ENCODE data around the gene PHF19.

The PHF19 gene

GRCh38 chr9:120853198-120853597 is 23.8 kb downstream of the PHF19 start:
- DNase-seq (ENCODE audit: low read depth in 2 of 2), result no peak

- DNase-seq (ENCODE audit: low read depth in 2 of 2), result no peak
Observed at GRCh38 chr9:120852240-120853010, 24.6 kb downstream of the PHF19 start.

GRCh38 chr9:120851449-120851848 is 25.5 kb downstream of the PHF19 start:
- no peak for DNase-seq (ENCODE audit: low read depth in 2 of 2)

- DNase-seq (ENCODE audit: low read depth in 2 of 2), result no peak
Observed at GRCh38 chr9:120850315-120850714, 26.7 kb downstream of the PHF19 start.

- no peak for DNase-seq (ENCODE audit: low read depth in 2 of 2)
Observed at GRCh38 chr9:120846906-120847305, 30.1 kb downstream of the PHF19 start.

GRCh38 chr9:120846251-120846889 is 30.6 kb downstream of the PHF19 start:
- DNase-seq (ENCODE audit: low read depth in 2 of 2), result no peak

- DNase-seq (ENCODE audit: low read depth in 2 of 2), result peak in 1 of 2 donors; percentile 37
Observed at GRCh38 chr9:120845255-120845654, 31.7 kb downstream of the PHF19 start.

- peak; percentile 94 to 96 for DNase-seq (ENCODE audit: low read depth in 2 of 2)
Observed at GRCh38 chr9:120842685-120843485, 34.1 kb downstream of the PHF19 start, which contains the start of gene PSMD5. TSS of gene PSMD5 (minus strand) at chr9:120842922. CDS start at chr9:120842909, 13 bp downstream.

GRCh38 chr9:120841930-120842684 is 34.9 kb downstream of the PHF19 start:
- no peak for DNase-seq (ENCODE audit: low read depth in 2 of 2)

GRCh38 chr9:120839146-120839545 is 37.8 kb downstream of the PHF19 start:
- no peak for DNase-seq (ENCODE audit: low read depth in 2 of 2)

GRCh38 chr9:120837921-120838320 is 39.1 kb downstream of the PHF19 start:
- no peak for DNase-seq (ENCODE audit: low read depth in 2 of 2)

- DNase-seq (ENCODE audit: low read depth in 2 of 2), result no peak
Observed at GRCh38 chr9:120833325-120833724, 43.7 kb downstream of the PHF19 start.

- DNase-seq (ENCODE audit: low read depth in 2 of 2), result no peak
Observed at GRCh38 chr9:120832807-120833206, 44.2 kb downstream of the PHF19 start.

- DNase-seq (ENCODE audit: low read depth in 2 of 2), result no peak
Observed at GRCh38 chr9:120830865-120831264, 46.1 kb downstream of the PHF19 start.

GRCh38 chr9:120830151-120830550 is 46.8 kb downstream of the PHF19 start:
- no peak for DNase-seq (ENCODE audit: low read depth in 2 of 2)

GRCh38 chr9:120829650-120830049 is 47.3 kb downstream of the PHF19 start:
- no peak for DNase-seq (ENCODE audit: low read depth in 2 of 2)

- no peak for DNase-seq (ENCODE audit: low read depth in 2 of 2)
Observed at GRCh38 chr9:120820095-120820494, 56.9 kb downstream of the PHF19 start.

- DNase-seq (ENCODE audit: low read depth in 2 of 2), result no peak
Observed at GRCh38 chr9:120818595-120818994, 58.4 kb downstream of the PHF19 start.

- DNase-seq (ENCODE audit: low read depth in 2 of 2), result no peak
Observed at GRCh38 chr9:120815075-120815474, 61.9 kb downstream of the PHF19 start.

GRCh38 chr9:120808931-120809330 is 68.1 kb downstream of the PHF19 start:
- DNase-seq (ENCODE audit: low read depth in 2 of 2), result no peak

- DNase-seq (ENCODE audit: low read depth in 2 of 2), result no peak
Observed at GRCh38 chr9:120807607-120808379, 69.2 kb downstream of the PHF19 start.
